ENCODE data around the gene CCDC39. TPM values are rescaled to one million over a fixed set of nuclear protein-coding genes. Genes with fewer than 3 reads are reported as not detected.

The CCDC39 gene
- total RNA-seq, 1 donor from 2014 or later = not detected

Other genes with a start within 250 kb of the CCDC39 start
- 52.0 TPM for gene TTC14, start 77.3 kb downstream of the CCDC39 start, total RNA-seq (ENCODE audit: insufficient read depth, low replicate concordance)
- 136 TPM for gene FXR1, start 233.2 kb upstream of the CCDC39 start, total RNA-seq (ENCODE audit: insufficient read depth, low replicate concordance)